GM12872 (cell line): ENCODE results near the gene SHCBP1L.

ENCODE experiments used
- CTCF ChIP-seq: IDR thresholded peaks from 3 replicates; pipeline ENCODE4 v1.5.1; 2011; ENCODE audit warnings: low read depth, mild to moderate bottlenecking, low read length, moderate library complexity; ENCODE audit not compliant: insufficient read depth

SHCBP1L gene

GRCh38 chr1:182909578-182909977 lies 43.4 kb downstream of the SHCBP1L start:
- TF ChIP-seq CTCF, result no peak

GRCh38 chr1:182905321-182905720 lies 47.6 kb downstream of the SHCBP1L start:
- no peak for TF ChIP-seq CTCF

GRCh38 chr1:182897696-182898095 lies 55.3 kb downstream of the SHCBP1L start:
- no peak for TF ChIP-seq CTCF

GRCh38 chr1:182890927-182891610 lies 61.9 kb downstream of the SHCBP1L start:
- no peak for TF ChIP-seq CTCF

GRCh38 chr1:182889997-182890396 lies 63.0 kb downstream of the SHCBP1L start:
- no peak for TF ChIP-seq CTCF

GRCh38 chr1:182888736-182889531 lies 64.0 kb downstream of the SHCBP1L start:
- no peak for TF ChIP-seq CTCF

GRCh38 chr1:182886985-182887384 lies 66.0 kb downstream of the SHCBP1L start:
- TF ChIP-seq CTCF, result no peak
